Hepatocyte (in vitro differentiated cells): ENCODE measurements around the gene DOCK1. TPM values are rescaled to one million over a fixed set of nuclear protein-coding genes. Genes with fewer than 3 reads are reported as not detected.

ENCODE experiments used
- DNase-seq: peaks from one replicate; pipeline ENCODE4 v3.0.0-alpha.2; 2016; ENCODE audit warnings: low spot score
- H2AFZ ChIP-seq: fragments of 200-600 bp; sonication (generic); 2 replicates; pipeline ENCODE4 v1.6.0; 2016; ENCODE audit warnings: antibody characterized with exemption, mild to moderate bottlenecking
- H3K27ac ChIP-seq: fragments of 200-600 bp; sonication (generic); 2 replicates; pipeline ENCODE4 v1.5.1; 2016; ENCODE audit warnings: mild to moderate bottlenecking
- H3K27me3 ChIP-seq: fragments of 200-600 bp; sonication (generic); 2 replicates; pipeline ENCODE4 v1.6.1; 2016
- H3K36me3 ChIP-seq: fragments of 200-600 bp; sonication (generic); replicated peaks from 2 replicates; pipeline ENCODE4 v1.5.1; 2016; ENCODE audit warnings: low read depth; ENCODE audit not compliant: insufficient read depth
- H3K4me1 ChIP-seq: fragments of 200-600 bp; sonication (generic); 2 replicates; pipeline ENCODE4 v1.5.1; 2016; ENCODE audit warnings: mild to moderate bottlenecking, moderate library complexity; ENCODE audit not compliant: insufficient read depth
- H3K4me2 ChIP-seq: fragments of 200-600 bp; sonication (generic); 2 replicates; pipeline ENCODE4 v1.6.0; 2016
- H3K4me3 ChIP-seq: fragments of 200-600 bp; sonication (generic); 2 replicates; pipeline ENCODE4 v1.5.1; 2016; ENCODE audit warnings: mild to moderate bottlenecking
- H3K79me2 ChIP-seq: fragments of 200-600 bp; sonication (generic); 2 replicates; pipeline ENCODE4 v1.6.0; 2017; ENCODE audit warnings: mild to moderate bottlenecking
- H3K9me2 ChIP-seq: fragments of 200-600 bp; sonication (generic); replicated peaks from 2 replicates; pipeline ENCODE4 v1.6.0; 2017; ENCODE audit warnings: mild to moderate bottlenecking; ENCODE audit not compliant: insufficient read depth
- H3K9me3 ChIP-seq: fragments of 200-600 bp; sonication (generic); 2 replicates; pipeline ENCODE4 v1.5.1; 2016; ENCODE audit warnings: low read depth, mild to moderate bottlenecking
- H4K20me1 ChIP-seq: fragments of 200-600 bp; sonication (generic); 2 replicates; pipeline ENCODE4 v1.6.0; 2016; ENCODE audit warnings: mild to moderate bottlenecking; ENCODE audit not compliant: insufficient read depth, poor library complexity, severe bottlenecking
- EZH2 ChIP-seq: fragments of 200-600 bp; sonication (generic); IDR thresholded peaks from 2 replicates; pipeline ENCODE4 v1.6.1; 2016; ENCODE audit warnings: antibody characterized with exemption, mild to moderate bottlenecking, borderline replicate concordance
- EZH2phosphoT487 ChIP-seq: fragments of 200-600 bp; sonication (generic); IDR thresholded peaks from one replicate; pipeline ENCODE4 v1.6.1; 2018; ENCODE audit warnings: antibody characterized with exemption, mild to moderate bottlenecking, low read depth, moderate library complexity; ENCODE audit not compliant: unreplicated experiment, severe bottlenecking
- WGBS: methylation state at CpG from one replicate; pipeline ENCODE4 v1.1.6; 2016; ENCODE audit warnings: low lambda C conversion rate; ENCODE audit errors: missing lambda C conversion rate; 5-methylcytosine and 5-hydroxymethylcytosine counted together
- polyA plus RNA-seq: library from polyadenylated mRNA; unstranded; fragments of >200 nt; fragmentation: Nextera tagmentation; extraction: Ambion mirVana; gene quantifications from 2 replicates; pipeline ENCODE4 v1.2.1, GENCODE V29; 2016
- total RNA-seq: library from RNA; depleted of rRNA; stranded (reverse); fragments of >200 nt; gene quantifications from 2 replicates; pipeline ENCODE4 v1.2.3, GENCODE V29; 2014
- TF ChIP-seq, protein P1 (sequence below): fragments of 200-600 bp; sonication (generic); IDR thresholded peaks from 2 replicates; pipeline ENCODE4 v1.5.1; 2016; ENCODE audit warnings: antibody characterized with exemption, mild to moderate bottlenecking; ENCODE audit not compliant: poor library complexity

The DOCK1 gene
- total and polyA plus RNA-seq, 2 experiments from 2014 or later = 16.0 to 55.5 TPM

GRCh38 chr10:127345231-127345965 is 440.2 kb downstream of the DOCK1 start:
- H3K4me3 ChIP-seq = no peak overlapping the region
- no peaks in the 10 kb centered on the region for H4K20me1 ChIP-seq
- no peak for TF ChIP-seq EZH2phosphoT487
- TF ChIP-seq EZH2 = no peak
- TF ChIP-seq, protein P1, sequence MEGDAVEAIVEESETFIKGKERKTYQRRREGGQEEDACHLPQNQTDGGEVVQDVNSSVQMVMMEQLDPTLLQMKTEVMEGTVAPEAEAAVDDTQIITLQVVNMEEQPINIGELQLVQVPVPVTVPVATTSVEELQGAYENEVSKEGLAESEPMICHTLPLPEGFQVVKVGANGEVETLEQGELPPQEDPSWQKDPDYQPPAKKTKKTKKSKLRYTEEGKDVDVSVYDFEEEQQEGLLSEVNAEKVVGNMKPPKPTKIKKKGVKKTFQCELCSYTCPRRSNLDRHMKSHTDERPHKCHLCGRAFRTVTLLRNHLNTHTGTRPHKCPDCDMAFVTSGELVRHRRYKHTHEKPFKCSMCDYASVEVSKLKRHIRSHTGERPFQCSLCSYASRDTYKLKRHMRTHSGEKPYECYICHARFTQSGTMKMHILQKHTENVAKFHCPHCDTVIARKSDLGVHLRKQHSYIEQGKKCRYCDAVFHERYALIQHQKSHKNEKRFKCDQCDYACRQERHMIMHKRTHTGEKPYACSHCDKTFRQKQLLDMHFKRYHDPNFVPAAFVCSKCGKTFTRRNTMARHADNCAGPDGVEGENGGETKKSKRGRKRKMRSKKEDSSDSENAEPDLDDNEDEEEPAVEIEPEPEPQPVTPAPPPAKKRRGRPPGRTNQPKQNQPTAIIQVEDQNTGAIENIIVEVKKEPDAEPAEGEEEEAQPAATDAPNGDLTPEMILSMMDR = no peak
- H3K4me1 ChIP-seq = no peaks in the 10 kb centered on the region
- H3K9me3 ChIP-seq = no peaks in the 10 kb centered on the region
- no peak overlapping the region for H2AFZ ChIP-seq
- DNase-seq = no peak
- H3K79me2 ChIP-seq = no peaks in the 10 kb centered on the region
- no peaks in the 10 kb centered on the region for H3K27me3 ChIP-seq
- H3K9me2 ChIP-seq = no peaks in the 10 kb centered on the region
- H3K27ac ChIP-seq = no peak overlapping the region
- WGBS = 83% methylated on average over 17 of the region's 17 CpGs
- no peaks in the 10 kb centered on the region for H3K36me3 ChIP-seq
- no peak overlapping the region for H3K4me2 ChIP-seq

DNA sequence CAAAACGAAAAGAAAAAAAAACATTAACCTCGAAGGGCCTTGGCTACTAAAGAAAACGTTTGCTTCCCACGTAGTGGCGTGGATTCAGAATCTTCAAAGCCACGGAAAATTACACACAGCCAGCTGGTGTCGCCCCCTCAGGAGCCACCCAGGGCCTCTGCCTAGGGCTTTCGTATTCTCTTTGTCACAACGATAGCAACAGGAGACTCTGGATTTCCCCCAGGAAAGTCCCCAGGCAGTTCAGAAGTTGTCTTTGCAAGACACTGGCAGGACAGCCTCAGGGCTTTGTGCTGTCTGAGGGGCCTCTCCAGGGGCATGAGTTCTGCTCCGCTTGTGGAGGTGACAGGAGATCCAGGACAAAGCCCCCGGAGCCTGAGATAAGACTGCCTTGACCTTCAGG is 441.4 kb downstream of the DOCK1 start:
- no peak for TF ChIP-seq EZH2
- TF ChIP-seq EZH2phosphoT487 = no peak
- TF ChIP-seq, protein P1 = no peak
- Histone ChIP-seq H3K27me3 (no peaks in the 10 kb centered on the region), H3K9me3 (no peaks in the 10 kb centered on the region), H4K20me1 (no peaks in the 10 kb centered on the region), H3K4me1 (no peaks in the 10 kb centered on the region), H3K9me2 (no peaks in the 10 kb centered on the region), H3K4me2 (no peak overlapping the region), H3K36me3 (no peaks in the 10 kb centered on the region), H3K79me2 (no peaks in the 10 kb centered on the region), H2AFZ (no peak overlapping the region), H3K27ac (no peak overlapping the region), H3K4me3 (no peak overlapping the region)
- WGBS = 89% methylated on average over 11 of the region's 11 CpGs
- no peak for DNase-seq

DNA sequence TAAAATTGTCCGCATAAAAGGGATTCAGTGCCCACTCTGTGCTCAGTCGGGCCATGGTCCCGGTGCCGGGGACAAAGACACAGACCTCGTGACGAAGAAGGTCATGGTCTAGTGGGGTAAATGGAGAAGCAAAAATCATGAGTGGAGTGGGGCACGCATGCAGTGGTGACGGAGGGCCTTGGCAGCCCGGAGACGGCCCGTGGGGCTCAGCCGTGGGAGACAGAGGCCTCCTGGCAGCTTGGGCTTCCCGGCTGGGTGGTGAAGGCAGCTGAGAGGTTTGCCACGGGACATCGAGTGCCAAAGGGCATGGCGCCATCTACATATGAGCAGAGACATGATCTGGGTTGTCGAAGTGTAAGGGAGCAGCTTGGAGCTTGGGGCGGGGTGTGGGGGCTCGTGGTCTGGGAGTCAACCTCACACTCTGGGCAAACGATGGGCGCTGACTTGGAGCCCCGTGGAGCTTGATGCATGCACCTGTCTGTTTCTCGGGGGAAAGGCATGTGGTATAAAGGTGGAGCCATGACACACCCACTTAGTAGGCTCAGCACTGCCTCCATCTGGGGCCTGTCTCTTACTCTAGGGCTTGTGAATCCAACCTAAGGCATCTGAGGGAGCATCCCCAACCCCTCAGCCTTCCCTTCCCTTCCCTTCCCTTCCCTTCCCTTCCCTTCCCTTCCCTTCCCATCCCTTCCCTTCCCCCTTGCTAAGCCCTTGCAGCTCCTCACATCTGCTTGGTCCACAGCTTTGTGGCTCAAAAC is 442.2 kb downstream of the DOCK1 start:
- H3K9me3 ChIP-seq = no peaks in the 10 kb centered on the region
- TF ChIP-seq, protein P1 = no peak
- no peak for TF ChIP-seq EZH2
- TF ChIP-seq EZH2phosphoT487 = no peak
- no peaks in the 10 kb centered on the region for H4K20me1 ChIP-seq
- no peak overlapping the region for H3K4me2 ChIP-seq
- no peaks in the 10 kb centered on the region for H3K79me2 ChIP-seq
- no peaks in the 10 kb centered on the region for H3K9me2 ChIP-seq
- DNase-seq = no peak
- H3K4me1 ChIP-seq = no peaks in the 10 kb centered on the region
- H3K36me3 ChIP-seq = no peaks in the 10 kb centered on the region
- WGBS = 92% methylated on average over 21 of the region's 23 CpGs
- H3K4me3 ChIP-seq = no peak overlapping the region
- H3K27me3 ChIP-seq = no peaks in the 10 kb centered on the region
- no peak overlapping the region for H3K27ac ChIP-seq
- H2AFZ ChIP-seq = no peak overlapping the region
